SH-SY5Y (cell line): ENCODE results near the gene FAM131C.

Experiments
- GATA2 ChIP-seq: IDR thresholded peaks from 2 replicates; pipeline ENCODE4 v1.6.1; 2011; ENCODE audit warnings: mild to moderate bottlenecking, low read depth, low read length
- GATA3 ChIP-seq: IDR thresholded peaks from 2 replicates; pipeline ENCODE4 v1.6.1; 2011; ENCODE audit warnings: low read depth, mild to moderate bottlenecking, low read length, moderate library complexity

DNA sequence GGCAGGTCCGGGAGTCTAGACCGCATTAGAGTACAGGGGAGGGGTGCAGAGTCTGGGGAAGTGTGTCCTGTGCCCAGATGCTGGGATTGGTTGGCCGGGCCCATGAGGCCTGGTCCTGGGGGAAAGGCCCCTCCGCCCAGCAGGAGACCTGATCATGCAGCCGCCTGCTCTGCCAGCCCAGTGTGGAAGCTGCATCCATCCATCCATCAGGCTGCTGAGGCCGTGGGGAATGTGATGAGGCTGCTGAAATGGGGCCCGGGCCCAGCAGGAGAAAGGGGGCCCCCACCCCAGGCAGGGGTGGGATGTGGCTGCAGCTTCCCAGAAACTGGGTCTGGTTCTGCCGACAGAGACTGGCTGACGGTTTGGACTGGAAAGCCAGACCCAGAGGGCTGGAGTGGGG, 45.3 kb upstream of the FAM131C start:
- TF ChIP-seq GATA2 (no peak), GATA3 (no peak)
